Activated gamma-delta T cell treated with anti-CD3 and anti-CD28 coated beads, Interleukin-2, amount 50 U/mL, for 16 hours (primary cell): ENCODE data around the gene AGK.

ENCODE experiments used
- DNase-seq: peaks from one replicate; pipeline ENCODE4 v3.0.0-alpha.2; 2020; ENCODE audit warnings: low read depth

The AGK gene

GRCh38 chr7:141648276-141649114 lies 97.3 kb downstream of the AGK start:
- no peak for DNase-seq

DNA sequence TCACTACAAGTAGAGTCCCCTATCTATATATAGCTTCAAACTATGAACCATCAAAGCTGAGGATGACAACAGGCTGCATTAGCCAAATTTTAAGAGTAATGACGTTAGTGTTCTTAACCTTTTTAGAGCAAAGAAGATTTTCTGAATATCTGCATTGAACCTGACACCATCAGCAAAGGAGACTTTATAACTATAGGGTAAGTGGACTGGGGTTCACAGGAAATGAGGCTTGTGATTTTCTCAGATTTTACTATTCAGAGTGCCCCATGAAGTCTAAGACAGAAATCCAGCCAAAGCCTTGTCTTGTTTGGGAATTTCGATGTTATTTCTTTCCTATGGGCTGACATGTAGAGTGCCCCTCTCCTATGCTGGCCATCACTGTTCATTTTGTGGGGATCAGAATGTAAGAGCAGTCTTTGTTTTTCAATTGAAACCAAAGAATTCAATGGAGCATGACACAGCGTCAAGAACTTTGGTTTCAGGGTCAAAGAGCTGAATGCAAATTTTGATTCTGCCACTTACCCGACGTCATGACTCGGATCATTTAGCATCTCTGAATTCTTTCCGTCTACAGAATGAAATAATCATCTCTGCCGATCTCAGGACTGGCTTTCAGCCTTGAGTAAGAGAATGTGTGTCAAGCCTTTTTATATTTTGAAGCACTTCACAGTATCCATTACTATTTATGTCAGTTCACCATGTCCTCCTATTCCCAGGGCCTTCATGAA lies 98.1 kb downstream of the AGK start:
- no peak for DNase-seq

DNA sequence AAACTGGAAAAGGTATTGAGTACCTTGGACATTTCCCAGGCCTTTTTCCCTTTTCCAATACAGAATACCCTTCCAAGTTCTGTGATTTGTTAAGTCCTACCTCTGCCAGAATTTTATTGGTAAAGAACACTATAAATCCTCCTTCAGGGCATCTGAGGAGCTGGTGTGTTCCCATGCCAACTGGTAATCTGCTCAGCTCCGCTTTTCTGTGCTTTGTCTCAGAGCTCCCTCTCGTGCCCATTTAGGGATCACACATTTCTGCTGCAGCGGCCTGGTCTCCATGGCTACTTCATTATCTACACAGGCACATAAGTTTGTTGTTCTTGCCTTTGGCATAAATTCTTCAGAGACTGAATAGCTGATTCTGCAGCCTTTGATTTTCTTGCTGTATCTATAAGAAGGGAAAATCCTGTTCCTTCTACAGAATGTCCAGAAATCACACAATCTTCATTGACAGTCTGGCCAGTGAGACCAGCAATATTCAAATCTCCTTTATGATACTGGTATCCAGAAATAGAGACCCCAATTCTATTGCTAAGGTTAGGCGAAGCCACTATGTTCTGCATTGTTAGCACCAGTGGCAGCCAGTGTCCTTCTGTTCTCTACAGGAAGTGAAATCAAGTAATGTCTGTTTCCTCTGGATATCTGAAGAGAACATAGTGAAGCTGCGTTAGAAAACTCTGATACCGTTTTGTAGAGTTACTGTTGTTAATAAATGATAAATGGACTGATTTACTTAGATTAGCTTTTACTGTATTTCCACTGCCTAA lies 98.8 kb downstream of the AGK start:
- no peak for DNase-seq

DNA sequence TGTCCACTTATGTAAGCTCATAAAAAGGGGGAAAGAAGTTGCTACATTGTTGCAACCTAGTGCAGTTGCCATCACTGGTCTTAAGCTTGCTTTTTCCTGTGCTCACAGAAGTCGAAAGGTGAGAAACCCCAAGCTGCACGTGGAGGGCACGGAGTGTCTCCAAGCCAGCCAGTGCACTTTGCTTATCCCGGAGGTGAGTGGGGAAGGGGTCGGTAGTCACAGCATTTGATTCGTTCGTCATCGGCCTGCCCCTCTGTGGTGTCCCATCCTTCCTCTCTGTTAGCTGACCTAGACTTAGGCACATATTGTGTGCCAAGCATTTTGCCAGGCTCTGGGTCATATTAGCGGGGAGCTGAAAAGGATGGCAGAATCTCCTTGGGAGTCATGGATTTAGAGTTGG lies 100.2 kb downstream of the AGK start:
- DNase-seq: no peak

DNA sequence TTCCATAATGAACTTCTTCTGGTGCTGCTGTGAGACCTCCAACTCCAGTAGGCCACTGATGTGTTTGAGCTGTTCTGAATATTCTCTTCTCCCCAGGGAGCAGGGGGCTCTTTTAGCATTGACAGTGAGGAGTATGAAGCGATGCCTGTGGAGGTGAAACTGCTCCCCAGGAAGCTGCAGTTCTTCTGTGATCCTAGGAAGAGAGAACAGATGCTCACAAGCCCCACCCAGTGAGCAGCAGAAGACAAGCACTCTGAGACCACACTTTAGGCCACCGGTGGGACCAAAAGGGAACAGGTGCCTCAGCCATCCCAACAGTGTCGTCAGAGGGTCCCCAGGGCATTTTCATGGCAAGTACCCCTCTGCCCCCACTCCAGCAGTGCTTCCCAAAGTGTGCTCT lies 101.5 kb downstream of the AGK start:
- DNase-seq: no peak

DNA sequence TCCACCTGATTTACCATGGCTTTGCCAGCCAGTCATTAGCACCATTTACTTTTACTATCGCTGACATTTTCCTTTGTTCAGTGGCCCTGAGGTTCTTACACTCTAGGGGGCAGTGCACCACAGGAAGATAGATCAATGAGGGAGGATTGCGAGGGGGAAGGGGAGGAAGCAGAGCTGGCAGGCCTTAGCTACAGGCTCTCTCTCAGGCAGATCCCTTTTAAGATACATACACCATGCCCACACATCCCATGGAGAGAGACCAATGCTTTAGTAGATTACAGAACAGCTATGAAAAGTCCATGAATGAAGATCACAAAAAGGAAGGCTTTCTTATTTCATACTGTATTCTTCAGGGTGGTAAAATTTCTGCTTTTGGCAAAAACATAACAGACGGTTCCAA lies 103.3 kb downstream of the AGK start:
- DNase-seq: peak; percentile 39

GRCh38 chr7:141659501-141659900 lies 108.3 kb downstream of the AGK start:
- no peak for DNase-seq

DNA sequence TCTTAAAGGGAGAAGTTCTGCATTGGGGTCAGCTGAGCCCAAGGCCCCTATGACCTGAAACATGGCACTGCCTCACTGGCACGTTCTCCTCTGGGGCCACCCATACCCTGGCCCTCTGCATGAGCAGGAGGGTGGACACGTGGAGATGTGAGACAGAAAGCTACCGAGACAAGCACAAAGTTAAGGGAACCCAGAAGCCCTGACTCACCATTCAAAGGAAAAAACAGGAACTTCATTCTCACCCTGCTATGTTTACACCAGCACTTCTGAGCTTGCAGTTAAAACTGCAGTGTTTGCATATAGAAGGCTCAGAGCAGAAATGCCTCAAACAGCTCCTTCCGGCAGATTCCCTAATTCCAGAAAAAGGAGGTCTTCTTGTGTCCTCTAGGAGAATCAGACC lies 109.0 kb downstream of the AGK start:
- no peak for DNase-seq

DNA sequence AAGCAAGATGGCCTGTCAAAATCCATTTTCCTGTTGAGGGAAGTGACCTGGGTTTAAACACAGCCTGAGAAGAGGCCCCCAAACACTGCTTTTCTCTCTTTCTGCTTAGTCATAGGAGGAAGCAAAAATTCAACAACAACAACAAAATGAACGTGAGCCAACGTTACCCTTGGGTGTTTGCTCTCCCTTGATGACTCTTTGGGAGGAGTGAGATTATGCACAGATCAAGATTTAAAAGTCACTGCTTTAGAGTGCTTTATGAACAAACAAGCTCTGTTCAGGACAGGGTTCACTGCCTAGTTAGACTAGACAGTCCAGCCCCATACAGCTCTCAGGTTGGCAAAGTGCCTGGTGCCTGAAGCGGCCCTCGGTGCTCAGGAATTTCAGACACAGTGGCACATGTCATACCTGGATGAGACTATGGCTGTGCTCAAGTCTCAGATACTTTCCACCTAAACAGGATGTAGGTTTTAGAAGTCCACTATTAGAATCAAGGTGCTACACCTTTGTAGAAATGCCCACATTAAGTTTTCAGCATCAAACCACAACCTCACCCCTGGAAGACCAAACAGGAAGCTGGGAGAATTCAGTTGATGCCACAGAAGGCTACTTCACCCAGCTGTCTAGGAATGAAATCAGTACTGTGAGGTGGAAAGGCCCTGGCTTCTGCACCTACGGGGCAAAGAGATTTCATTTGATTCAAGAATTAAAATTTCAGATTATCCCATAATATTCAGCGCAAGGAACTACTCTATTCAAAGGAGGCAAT lies 112.1 kb downstream of the AGK start:
- DNase-seq: no peak

DNA sequence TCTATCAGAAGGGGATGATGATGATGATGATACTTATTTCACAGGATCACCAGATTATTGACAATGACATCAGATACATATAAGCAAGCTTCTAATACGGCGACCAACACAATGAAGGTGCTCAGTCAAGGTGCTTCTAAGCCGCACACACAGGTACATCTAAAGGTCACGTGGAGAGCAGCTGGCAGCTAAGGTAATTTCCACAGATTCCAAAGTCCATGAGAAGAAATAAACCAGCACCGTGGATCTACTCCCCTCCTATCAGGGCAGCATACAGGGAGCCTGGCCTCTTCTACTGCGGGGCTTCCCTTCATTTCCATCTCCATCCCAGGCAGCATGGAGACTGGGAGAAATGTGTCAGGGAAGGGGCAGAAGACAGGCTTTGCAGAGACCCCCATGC lies 113.2 kb downstream of the AGK start:
- no peak for DNase-seq

GRCh38 chr7:141665208-141666035 lies 114.2 kb downstream of the AGK start:
- no peak for DNase-seq

DNA sequence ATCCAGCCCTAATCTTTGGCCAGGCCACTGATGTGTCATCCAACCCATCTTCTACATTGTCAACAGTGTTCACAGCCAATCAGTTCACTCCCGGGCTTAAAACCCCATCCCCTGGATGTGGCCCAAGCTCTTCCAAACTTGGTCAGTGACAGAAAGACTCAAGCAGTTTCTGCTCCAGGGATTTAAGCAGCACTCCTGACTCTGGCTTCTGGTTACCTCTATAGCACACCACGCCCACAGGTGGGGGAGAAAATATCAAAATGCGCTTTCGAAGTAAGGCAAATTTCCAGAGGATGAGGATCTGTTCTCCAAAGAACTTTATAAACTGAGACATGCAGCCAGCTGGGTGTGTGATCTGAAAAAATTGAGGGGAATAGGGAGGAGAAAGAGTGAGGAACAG lies 114.9 kb downstream of the AGK start:
- DNase-seq: no peak

GRCh38 chr7:141668853-141669252 lies 117.6 kb downstream of the AGK start:
- DNase-seq: no peak

DNA sequence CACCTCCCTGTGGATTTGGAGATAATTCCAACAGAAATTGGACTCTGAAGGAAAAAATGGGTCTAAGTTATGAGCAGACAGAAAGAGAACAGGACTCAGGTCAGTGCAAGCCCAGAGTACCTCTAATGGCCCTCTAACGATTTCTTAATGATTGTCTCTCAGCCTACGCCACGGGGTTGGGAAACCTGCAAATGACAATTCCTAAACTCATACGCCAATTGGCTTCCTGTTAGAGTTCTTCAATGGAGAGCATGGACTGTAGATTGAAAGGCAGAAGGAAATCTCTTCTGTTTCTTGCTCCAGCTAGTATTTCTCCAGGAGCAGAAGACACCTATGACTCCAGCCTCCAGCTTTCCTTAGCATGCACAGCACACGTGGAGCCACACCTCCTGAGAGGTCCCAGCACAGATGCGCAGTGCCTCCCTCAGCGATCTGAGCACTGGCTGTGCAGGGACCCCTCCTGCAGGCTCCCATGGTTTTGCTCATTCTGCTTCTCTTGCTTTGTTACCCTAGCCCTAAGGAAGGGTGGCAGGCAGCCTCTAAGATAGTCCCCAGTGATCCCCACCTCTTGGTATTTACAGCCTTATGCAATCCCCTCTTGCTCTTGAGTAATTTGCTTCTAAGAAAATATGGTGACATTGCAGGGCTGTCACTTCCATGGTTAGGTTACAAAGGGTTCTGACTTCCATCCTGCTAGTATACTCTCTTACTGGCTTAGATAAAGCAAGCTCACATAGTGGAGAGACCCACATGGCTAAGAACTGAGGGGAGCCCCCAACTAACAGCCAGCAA lies 120.7 kb downstream of the AGK start:
- no peak for DNase-seq

DNA sequence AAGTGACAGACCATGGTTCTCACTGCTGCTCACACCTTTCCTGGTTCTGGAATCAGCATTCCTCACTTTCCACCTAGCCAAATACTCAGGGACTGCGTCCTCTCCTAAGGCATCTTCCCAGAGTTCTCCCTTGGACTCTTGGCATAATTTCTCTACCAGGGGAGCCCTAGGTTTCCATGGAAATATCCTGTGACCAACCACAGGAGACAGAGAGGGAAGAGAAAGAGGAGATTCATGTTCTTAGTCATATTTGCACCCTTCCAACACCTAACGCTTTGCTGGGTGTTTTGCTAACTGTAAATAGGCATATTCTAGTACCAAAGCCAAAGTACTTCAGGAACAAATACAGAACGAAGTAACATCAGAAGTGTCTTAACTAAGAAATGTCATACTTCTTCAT lies 122.1 kb downstream of the AGK start:
- no peak for DNase-seq

DNA sequence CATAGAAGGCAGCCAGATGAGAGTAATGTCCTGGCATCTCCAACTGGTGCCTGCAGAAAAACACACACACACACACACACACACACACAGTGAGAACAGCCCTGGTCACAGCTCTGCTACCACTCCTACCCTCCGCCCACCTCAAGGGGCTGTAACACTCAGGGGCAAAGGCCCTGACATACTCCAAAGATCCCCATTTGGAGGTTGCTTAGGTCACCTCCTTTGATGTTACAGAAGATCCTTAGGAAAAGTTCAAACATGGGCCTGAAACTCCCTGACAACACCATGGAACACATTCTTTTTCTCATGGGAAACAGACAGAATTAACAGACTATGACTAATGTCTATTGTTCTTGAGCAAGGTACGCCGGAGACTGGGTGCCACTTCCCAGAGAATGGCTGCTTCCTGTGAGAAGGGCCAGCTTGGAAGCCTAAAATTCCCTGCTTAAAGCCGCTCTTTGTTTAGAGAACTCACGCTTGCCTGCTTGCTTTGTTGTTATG lies 123.0 kb downstream of the AGK start:
- DNase-seq: no peak

DNA sequence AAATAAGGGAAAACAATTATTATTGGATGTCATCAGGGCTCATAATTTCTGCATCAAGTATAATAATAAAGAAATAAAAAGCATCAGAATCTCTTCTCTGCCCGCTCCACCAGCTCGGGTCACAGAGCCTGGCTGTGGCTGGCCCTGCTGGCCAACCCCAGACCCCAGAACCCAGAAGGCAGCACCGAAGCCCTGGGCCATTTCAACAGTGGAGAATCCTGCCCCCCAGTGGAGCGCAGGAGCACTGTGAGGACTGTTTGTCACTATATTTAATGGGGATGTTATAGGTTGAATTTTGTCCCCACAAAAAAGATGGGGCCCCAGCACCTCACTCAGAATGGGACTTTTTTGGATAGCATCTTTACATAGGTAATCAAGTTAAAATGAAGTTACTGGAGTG lies 123.5 kb downstream of the AGK start:
- DNase-seq: no peak

GRCh38 chr7:141675436-141676215 lies 124.4 kb downstream of the AGK start:
- no peak for DNase-seq

DNA sequence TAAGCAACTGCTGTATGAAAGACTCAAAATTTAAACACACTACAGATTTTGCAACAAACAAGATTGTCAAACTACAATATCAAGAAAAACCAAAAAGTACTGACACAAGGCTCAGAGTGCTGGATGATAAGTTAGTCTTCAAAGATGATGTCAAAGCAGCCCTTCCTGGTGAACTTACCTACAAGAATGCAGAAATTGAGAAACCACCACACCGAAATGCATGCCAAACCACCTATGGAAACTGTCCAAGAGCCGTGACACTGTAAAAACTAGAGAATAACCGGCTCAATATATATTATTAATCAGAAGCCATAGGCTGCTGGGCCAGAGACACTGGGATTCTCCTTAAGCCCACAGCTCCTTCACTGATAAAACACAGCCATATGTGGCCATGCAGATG lies 125.4 kb downstream of the AGK start:
- DNase-seq: no peak
